H9 (cell line): ENCODE data around the gene CFAP46. TPM values are rescaled to one million over a fixed set of nuclear protein-coding genes. Genes with fewer than 3 reads are reported as not detected.

Experiments used
- DNase-seq: peaks from one replicate; pipeline ENCODE4 v3.0.0-alpha.2; 2017
- H2AFZ ChIP-seq: one replicate; pipeline ENCODE4 v1.6.1; 2013; ENCODE audit warnings: mild to moderate bottlenecking, low read length, control low read depth, moderate library complexity
- H2AK5ac ChIP-seq: 2 replicates; pipeline ENCODE4 v1.6.1; 2013; ENCODE audit warnings: low read length, control low read depth, mixed read lengths; ENCODE audit not compliant: insufficient read length
- H2BK120ac ChIP-seq: one replicate; pipeline ENCODE4 v1.6.1; 2013; ENCODE audit warnings: low read depth, mild to moderate bottlenecking, low read length, control low read depth, inconsistent platforms; ENCODE audit not compliant: poor library complexity, severe bottlenecking
- H2BK12ac ChIP-seq: 2 replicates; pipeline ENCODE4 v1.6.1; 2013; ENCODE audit warnings: low read length, control low read depth, mixed read lengths, low read depth; ENCODE audit not compliant: insufficient read length
- H2BK15ac ChIP-seq: 2 replicates; pipeline ENCODE4 v1.6.1; 2013; ENCODE audit warnings: low read depth, low read length, control low read depth
- H2BK20ac ChIP-seq: one replicate; pipeline ENCODE4 v1.6.1; 2013; ENCODE audit warnings: low read depth, mild to moderate bottlenecking, low read length, control low read depth, inconsistent platforms; ENCODE audit not compliant: poor library complexity, severe bottlenecking
- H2BK5ac ChIP-seq: 2 replicates; pipeline ENCODE4 v1.6.1; 2013; ENCODE audit warnings: low read length, control low read depth, mixed read lengths; ENCODE audit not compliant: insufficient read length
- H3K14ac ChIP-seq: 2 replicates; pipeline ENCODE4 v1.6.1; 2013; ENCODE audit warnings: low read length, control low read depth; ENCODE audit not compliant: insufficient read depth
- H3K18ac ChIP-seq: 2 replicates; pipeline ENCODE4 v1.6.1; 2013; ENCODE audit warnings: low read depth, mild to moderate bottlenecking, mixed read lengths, low read length, control low read depth; ENCODE audit not compliant: insufficient read length
- H3K23ac ChIP-seq: 2 replicates; pipeline ENCODE4 v1.6.1; 2013; ENCODE audit warnings: low read length, control low read depth, mixed read lengths, low read depth; ENCODE audit not compliant: insufficient read length
- H3K23me2 ChIP-seq: 2 replicates; pipeline ENCODE4 v1.6.1; 2013; ENCODE audit warnings: low read depth, mild to moderate bottlenecking, mixed read lengths, low read length, control low read depth; ENCODE audit not compliant: insufficient read length, poor library complexity, severe bottlenecking
- H3K27ac ChIP-seq: 2 replicates; pipeline ENCODE4 v1.5.1; 2013; ENCODE audit warnings: low read length, control low read depth, mixed read lengths, low read depth; ENCODE audit not compliant: insufficient read length
- H3K27me3 ChIP-seq: 2 replicates; pipeline ENCODE4 v1.6.1; 2013; ENCODE audit warnings: low read length, control low read depth, inconsistent platforms; ENCODE audit not compliant: insufficient read depth
- H3K4ac ChIP-seq: 2 replicates; pipeline ENCODE4 v1.6.1; 2013; ENCODE audit warnings: low read depth, mild to moderate bottlenecking, control low read depth, inconsistent platforms, low read length, moderate library complexity
- H3K4me1 ChIP-seq: 2 replicates; pipeline ENCODE4 v1.6.1; 2013; ENCODE audit warnings: low read length, control low read depth, inconsistent platforms; ENCODE audit not compliant: insufficient read depth
- H3K4me2 ChIP-seq: 2 replicates; pipeline ENCODE4 v1.6.1; 2013; ENCODE audit warnings: low read length, control low read depth, mixed read lengths; ENCODE audit not compliant: insufficient read length, insufficient read depth
- H3K56ac ChIP-seq: 2 replicates; pipeline ENCODE4 v1.6.1; 2013; ENCODE audit warnings: low read depth, mild to moderate bottlenecking, mixed read lengths, low read length, control low read depth; ENCODE audit not compliant: insufficient read length
- H3K79me1 ChIP-seq: 2 replicates; pipeline ENCODE4 v1.6.1; 2013; ENCODE audit warnings: low read depth, mild to moderate bottlenecking, moderate library complexity, low read length, control low read depth, inconsistent platforms; ENCODE audit not compliant: insufficient read depth, poor library complexity, severe bottlenecking
- H3K79me2 ChIP-seq: 2 replicates; pipeline ENCODE4 v1.6.1; 2013; ENCODE audit warnings: low read length, control low read depth, inconsistent platforms; ENCODE audit not compliant: insufficient read depth
- H3K9ac ChIP-seq: 2 replicates; pipeline ENCODE4 v1.6.1; 2013; ENCODE audit warnings: low read length, control low read depth, mixed read lengths; ENCODE audit not compliant: insufficient read length; ENCODE audit errors: extremely low read depth
- H3K9me3 ChIP-seq: one replicate; pipeline ENCODE4 v1.6.1; 2013; ENCODE audit warnings: low read depth, low read length, inconsistent platforms; ENCODE audit not compliant: control insufficient read depth
- H3T11ph ChIP-seq: one replicate; pipeline ENCODE4 v1.6.1; 2013; ENCODE audit warnings: mild to moderate bottlenecking, low read length, control low read depth, inconsistent platforms
- H4K20me1 ChIP-seq: one replicate; pipeline ENCODE4 v1.6.1; 2013; ENCODE audit not compliant: control insufficient read depth, insufficient read length, insufficient read depth
- H4K5ac ChIP-seq: 2 replicates; pipeline ENCODE4 v1.6.1; 2013; ENCODE audit warnings: low read depth, mild to moderate bottlenecking, mixed read lengths, low read length, control low read depth; ENCODE audit not compliant: insufficient read length
- H4K8ac ChIP-seq: replicated peaks from 2 replicates; pipeline ENCODE4 v1.6.1; 2013; ENCODE audit warnings: low read length, control low read depth, mixed read lengths, low read depth; ENCODE audit not compliant: insufficient read length
- H4K91ac ChIP-seq: 2 replicates; pipeline ENCODE4 v1.6.1; 2013; ENCODE audit warnings: low read depth, mild to moderate bottlenecking, moderate library complexity, mixed read lengths, low read length, control low read depth; ENCODE audit not compliant: insufficient read length
- H3K27ac Mint-ChIP-seq, 3 experiments: 2 replicates in 2 of 3; 3 replicates in 1 of 3; pipeline ENCODE4 v1.8.0; 2020 to 2021; ENCODE audit warnings: mixed read lengths in 3 of 3, mild to moderate bottlenecking in 1 of 3, moderate library complexity in 1 of 3
- H3K27me3 Mint-ChIP-seq: 2 replicates; pipeline ENCODE4 v1.8.0; 2021; ENCODE audit warnings: low read depth, mild to moderate bottlenecking, moderate library complexity, mixed read lengths
- H3K36me3 Mint-ChIP-seq, 3 experiments: 2 replicates in 2 of 3; 3 replicates in 1 of 3; pipeline ENCODE4 v1.8.0; 2020 to 2021; ENCODE audit warnings: low read depth in 3 of 3, mixed read lengths in 3 of 3; ENCODE audit not compliant: insufficient read depth in 1 of 3
- H3K4me1 Mint-ChIP-seq, 2 experiments: 2 replicates each; pipeline ENCODE4 v1.8.0; 2020; ENCODE audit warnings: mixed read lengths in 2 of 2
- H3K4me3 Mint-ChIP-seq, 2 experiments: 2 replicates in 1 of 2; 3 replicates in 1 of 2; pipeline ENCODE4 v1.8.0; 2020 to 2021; ENCODE audit warnings: mild to moderate bottlenecking in 2 of 2, mixed read lengths in 2 of 2, moderate library complexity in 1 of 2
- H3K9me3 Mint-ChIP-seq, 2 experiments: 2 replicates in 1 of 2; 3 replicates in 1 of 2; pipeline ENCODE4 v1.8.0; 2020; ENCODE audit warnings: mild to moderate bottlenecking in 2 of 2, mixed read lengths in 2 of 2, moderate library complexity in 1 of 2
- WGBS: extraction: QIAGEN DNeasy Blood & Tissue Kit; methylation state at CpG from one replicate; pipeline ENCODE4 v1.1.7; 2013; ENCODE audit warnings: missing lambda C conversion rate, low lambda C conversion rate, mixed read lengths; ENCODE audit not compliant: insufficient read length; ENCODE audit errors: extremely low coverage; 5-methylcytosine and 5-hydroxymethylcytosine counted together
- total RNA-seq: library from RNA; stranded (reverse); gene quantifications from 2 replicates; pipeline ENCODE4 v1.2.1, GENCODE V29; 2021
- TF ChIP-seq, protein P1 (sequence below): fragments of 200-600 bp; sonication (generic); conservative IDR thresholded peaks from 3 replicates; pipeline ENCODE4 v1.8.0; 2021; ENCODE audit warnings: antibody characterized with exemption, mild to moderate bottlenecking

Gene CFAP46
- total RNA-seq, 1 experiment from 2014 or later, result 3.1 TPM

DNA sequence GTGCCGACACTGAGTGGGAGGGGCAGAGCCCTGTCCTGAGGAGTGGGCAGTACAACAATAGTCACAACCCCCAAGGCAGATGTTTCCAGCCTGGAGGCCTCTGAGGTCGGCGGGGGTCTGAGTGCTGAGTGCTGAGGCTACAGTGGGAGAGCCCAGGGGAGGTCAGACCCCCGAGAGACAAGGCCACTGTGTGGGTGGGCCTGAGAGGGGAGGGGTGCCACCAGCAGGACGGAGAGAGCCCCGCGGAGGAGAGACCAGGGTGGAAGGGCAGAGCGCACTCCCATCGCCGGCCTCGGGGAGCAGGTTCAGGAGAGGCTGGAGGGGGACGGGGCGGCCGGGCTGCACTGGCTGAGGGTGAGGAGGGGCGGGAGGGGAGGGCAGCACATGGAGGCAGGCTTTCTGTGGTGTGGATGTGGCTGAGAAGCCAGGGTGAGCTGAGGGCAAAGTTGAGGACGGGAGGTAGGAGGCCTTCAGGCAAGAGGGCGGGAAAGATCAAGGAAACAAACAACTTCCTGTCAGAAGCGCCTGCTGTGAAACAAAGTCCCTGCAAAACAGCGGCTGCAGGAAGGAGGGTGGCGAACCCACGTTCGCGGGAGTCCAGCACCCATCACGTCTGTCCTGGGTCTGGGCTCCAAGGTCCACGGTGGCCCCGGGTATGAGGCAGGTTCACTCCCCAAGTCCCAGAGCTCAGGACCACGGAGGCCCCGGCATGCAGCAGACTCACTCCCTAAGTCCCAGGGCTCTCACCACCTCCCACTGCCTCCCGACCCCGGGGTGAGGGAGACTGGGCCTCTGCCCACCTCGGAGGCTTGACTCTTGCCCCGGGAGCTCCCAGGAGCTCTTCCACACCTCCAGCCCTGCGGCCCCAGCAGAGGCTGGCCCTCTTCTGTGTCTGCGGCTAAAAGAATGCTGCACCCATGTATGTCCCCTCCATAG is 79.6 kb downstream of the CFAP46 start:
- Histone ChIP-seq H2BK120ac (no peak overlapping the region), H2AFZ (no peak overlapping the region), H4K5ac (no peak overlapping the region), H3K56ac (no peak overlapping the region), H3K14ac (0 out of 2 replicates have a peak overlapping the region, but pooled peaks have one; percentile 23), H3K27ac (no peak overlapping the region), H3K27me3 (no peaks in the 10 kb centered on the region), H3K9ac (no peak overlapping the region), H3K4me1 (no peaks in the 10 kb centered on the region), H3K4me2 (no peak overlapping the region), H3K79me2 (no peaks in the 10 kb centered on the region), H3K79me1 (no peaks in the 10 kb centered on the region), H3K18ac (no peak overlapping the region), H3T11ph (no peak overlapping the region), H4K20me1 (no peaks in the 10 kb centered on the region), H3K4ac (no peak overlapping the region), H3K23me2 (no peaks in the 10 kb centered on the region), H2AK5ac (no peak overlapping the region), H2BK15ac (no peak overlapping the region), H2BK20ac (no peak overlapping the region), H2BK12ac (no peak overlapping the region), H4K91ac (no peak overlapping the region), H2BK5ac (no peak overlapping the region), H4K8ac (no peak overlapping the region), H3K23ac (no peak overlapping the region), H3K9me3 (no peaks in the 10 kb centered on the region)
- no CpG with 5 or more reads among the region's 34 CpGs for WGBS
- no peaks in the 10 kb centered on the region; a peak in 1 of 5 replicates for H3K9me3 Mint-ChIP-seq
- H3K27me3 Mint-ChIP-seq, result peaks cover 2% of the 10 kb centered on the region; the same call in 1 of the 2 replicates
- TF ChIP-seq, protein P1, sequence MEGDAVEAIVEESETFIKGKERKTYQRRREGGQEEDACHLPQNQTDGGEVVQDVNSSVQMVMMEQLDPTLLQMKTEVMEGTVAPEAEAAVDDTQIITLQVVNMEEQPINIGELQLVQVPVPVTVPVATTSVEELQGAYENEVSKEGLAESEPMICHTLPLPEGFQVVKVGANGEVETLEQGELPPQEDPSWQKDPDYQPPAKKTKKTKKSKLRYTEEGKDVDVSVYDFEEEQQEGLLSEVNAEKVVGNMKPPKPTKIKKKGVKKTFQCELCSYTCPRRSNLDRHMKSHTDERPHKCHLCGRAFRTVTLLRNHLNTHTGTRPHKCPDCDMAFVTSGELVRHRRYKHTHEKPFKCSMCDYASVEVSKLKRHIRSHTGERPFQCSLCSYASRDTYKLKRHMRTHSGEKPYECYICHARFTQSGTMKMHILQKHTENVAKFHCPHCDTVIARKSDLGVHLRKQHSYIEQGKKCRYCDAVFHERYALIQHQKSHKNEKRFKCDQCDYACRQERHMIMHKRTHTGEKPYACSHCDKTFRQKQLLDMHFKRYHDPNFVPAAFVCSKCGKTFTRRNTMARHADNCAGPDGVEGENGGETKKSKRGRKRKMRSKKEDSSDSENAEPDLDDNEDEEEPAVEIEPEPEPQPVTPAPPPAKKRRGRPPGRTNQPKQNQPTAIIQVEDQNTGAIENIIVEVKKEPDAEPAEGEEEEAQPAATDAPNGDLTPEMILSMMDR, result no peak
- peak; percentile 32 for DNase-seq
- no peak overlapping the region for H3K4me3 Mint-ChIP-seq
- no peak overlapping the region for H3K27ac Mint-ChIP-seq
- H3K36me3 Mint-ChIP-seq, result 0 out of 7 replicates have a peak, but pooled peaks cover 0 to 1% (median 0%) of the 10 kb centered on the region in 3 experiments
- peaks cover 5 to 19% of the 10 kb centered on the region in 2 experiments; a peak in 3 of 4 replicates for H3K4me1 Mint-ChIP-seq
